ENCODE data around the gene STX16.
A peak's percentile ranks its signal among the peaks of the same experiment; 100 is the strongest.

STX16 gene

GRCh38 chr20:58710481-58711265 is 59.6 kb downstream of the STX16 start:
- peak; percentile 2 for DNase-seq (ENCODE audit: low spot score)

- peak; percentile 5 for DNase-seq (ENCODE audit: low spot score)
Measured at GRCh38 chr20:58711266-58712051, 60.4 kb downstream of the STX16 start.

- DNase-seq (ENCODE audit: low spot score), result peak; percentile 3
Measured at GRCh38 chr20:58712151-58712791, 61.2 kb downstream of the STX16 start.

GRCh38 chr20:58712806-58713731 is 62.0 kb downstream of the STX16 start:
- peak; percentile 8 for DNase-seq (ENCODE audit: low spot score)

GRCh38 chr20:58713801-58714339 is 62.8 kb downstream of the STX16 start:
- peak; percentile 4 for DNase-seq (ENCODE audit: low spot score)

- peak; percentile 6 for DNase-seq (ENCODE audit: low spot score)
Measured at GRCh38 chr20:58714340-58714922, 63.3 kb downstream of the STX16 start.

GRCh38 chr20:58714923-58715351 is 63.9 kb downstream of the STX16 start:
- peak; percentile 5 for DNase-seq (ENCODE audit: low spot score)

- DNase-seq (ENCODE audit: low spot score), result peak; percentile 5
Measured at GRCh38 chr20:58715391-58715800, 64.3 kb downstream of the STX16 start.

GRCh38 chr20:58715801-58716475 is 64.9 kb downstream of the STX16 start:
- peak; percentile 11 for DNase-seq (ENCODE audit: low spot score)

- peak; percentile 10 for DNase-seq (ENCODE audit: low spot score)
Measured at GRCh38 chr20:58716476-58717277, 65.6 kb downstream of the STX16 start.

GRCh38 chr20:58717278-58718091 is 66.4 kb downstream of the STX16 start:
- peak; percentile 16 for DNase-seq (ENCODE audit: low spot score)

- peak; percentile 3 for DNase-seq (ENCODE audit: low spot score)
Measured at GRCh38 chr20:58718121-58718563, 67.1 kb downstream of the STX16 start.

- DNase-seq (ENCODE audit: low spot score), result peak; percentile 1
Measured at GRCh38 chr20:58718729-58719128, 67.6 kb downstream of the STX16 start.

- peak; percentile 4 for DNase-seq (ENCODE audit: low spot score)
Measured at GRCh38 chr20:58719258-58719657, 68.2 kb downstream of the STX16 start.

- peak; percentile 5 for DNase-seq (ENCODE audit: low spot score)
Measured at GRCh38 chr20:58719971-58720371, 68.9 kb downstream of the STX16 start.

- DNase-seq (ENCODE audit: low spot score), result no peak
Measured at GRCh38 chr20:58720890-58721289, 69.8 kb downstream of the STX16 start.

GRCh38 chr20:58721951-58722778 is 71.1 kb downstream of the STX16 start:
- DNase-seq (ENCODE audit: low spot score), result peak; percentile 5
